GM12878 (cell line): ENCODE data around the gene MCOLN1. TPM values are rescaled to one million over a fixed set of nuclear protein-coding genes. Genes with fewer than 3 reads are reported as not detected.

ENCODE experiments used
- ATAC-seq: fragments of 200-7000 bp; cut with Tn5 transposase; 3 replicates; pipeline ENCODE4 v1.9.1; 2020; ENCODE audit warnings: mild to moderate bottlenecking, moderate library complexity
- BruUV-seq: library from RNA; stranded (reverse); fragments of 400-500 nt; replicated peaks from 2 replicates; lab custom pipeline; 2021; lab: Mats Ljungman, UMichigan
- CTCF ChIA-PET: fragments of 300-600 bp; sonication (Branson Sonifier 250); formaldehyde crosslinking; extraction: SDS; loops from one replicate; lab custom pipeline; 2021; ENCODE audit warnings: inconsistent platforms; lab: Yijun Ruan, JAX
- POLR2A ChIA-PET: fragments of 350-600 bp; formaldehyde crosslinking; extraction: SDS; loops from one replicate; lab custom pipeline; 2021; ENCODE audit warnings: inconsistent platforms; lab: Charles Lee
- RAD21 ChIA-PET: fragments of 300-600 bp; sonication (Branson Sonifier 250); formaldehyde crosslinking; loops from one replicate; lab custom pipeline; 2023; ENCODE audit warnings: antibody characterized with exemption; ENCODE audit not compliant: unreplicated experiment; lab: Charles Lee
- SMC1A ChIA-PET: fragments of 300-600 bp; sonication (Branson Sonifier 250); formaldehyde crosslinking; loops from one replicate; lab custom pipeline; 2023; ENCODE audit not compliant: unreplicated experiment, uncharacterized antibody; lab: Charles Lee
- DNase-seq: peaks from one replicate; pipeline ENCODE4 v3.0.0-alpha.2; 2011; ENCODE audit warnings: low read depth, low spot score
- FAIRE-seq: peaks from 3 replicates; lab custom pipeline; 2011; peaks lifted over from hg19 to GRCh38; lab: Jason Lieb, UNC
- H2AFZ ChIP-seq: 2 replicates; pipeline ENCODE4 v1.6.0; 2011; ENCODE audit warnings: low read depth, low read length, control low read depth; ENCODE audit not compliant: control insufficient read depth
- H3K27ac ChIP-seq: 2 replicates; pipeline ENCODE4 v1.5.1; 2011; ENCODE audit warnings: control low read depth; ENCODE audit not compliant: control insufficient read depth, insufficient read depth
- H3K27me3 ChIP-seq, 2 experiments: replicated peaks in 1 of 2; 2 replicates each; pipeline versions ENCODE4 v1.6.0 to v1.6.1; 2011; ENCODE audit warnings: low read length in 1 of 2; ENCODE audit not compliant: control insufficient read depth in 2 of 2, insufficient read depth in 2 of 2
- H3K36me3 ChIP-seq, 2 experiments: 2 replicates each; pipeline ENCODE4 v1.5.1; 2011; ENCODE audit warnings: low read length in 1 of 2; ENCODE audit not compliant: control insufficient read depth in 2 of 2, insufficient read depth in 2 of 2
- H3K4me1 ChIP-seq: 2 replicates; pipeline ENCODE4 v1.6.1; 2011; ENCODE audit warnings: mild to moderate bottlenecking, low read length, moderate library complexity, mixed read lengths; ENCODE audit not compliant: control insufficient read depth, insufficient read depth
- H3K4me2 ChIP-seq: 2 replicates; pipeline ENCODE4 v1.6.0; 2011; ENCODE audit warnings: control low read depth; ENCODE audit not compliant: control insufficient read depth, insufficient read depth
- H3K4me3 ChIP-seq: fragments of 200-600 bp; sonication (generic); 2 replicates; pipeline ENCODE4 v1.5.1; 2016
- H3K79me2 ChIP-seq: 2 replicates; pipeline ENCODE4 v1.6.0; 2011; ENCODE audit warnings: low read length; ENCODE audit not compliant: control insufficient read depth, insufficient read depth
- H3K9ac ChIP-seq: 2 replicates; pipeline ENCODE4 v1.8.0; 2011; ENCODE audit warnings: low read length, control low read depth, mixed read lengths; ENCODE audit not compliant: control insufficient read depth, insufficient read depth
- H3K9me3 ChIP-seq: replicated peaks from 3 replicates; pipeline ENCODE4 v1.5.1; 2011; ENCODE audit warnings: mild to moderate bottlenecking, low read length; ENCODE audit not compliant: control insufficient read depth, insufficient read depth
- H4K20me1 ChIP-seq: 2 replicates; pipeline ENCODE4 v1.6.0; 2011; ENCODE audit not compliant: control insufficient read depth, insufficient read depth
- PML ChIP-seq: IDR thresholded peaks from 2 replicates; pipeline ENCODE4 v1.6.1; 2012; ENCODE audit warnings: low read length, inconsistent platforms
- POLR2A ChIP-seq: IDR thresholded peaks from 2 replicates; pipeline ENCODE4 v1.6.1; 2011; ENCODE audit warnings: low read depth, mild to moderate bottlenecking, low read length
- RAD51 ChIP-seq: fragments of 450-650 bp; IDR thresholded peaks from 2 replicates; pipeline ENCODE4 v1.6.1; 2016; ENCODE audit warnings: moderate library complexity, mild to moderate bottlenecking, inconsistent platforms
- ZSCAN29 ChIP-seq: fragments of 450-650 bp; IDR thresholded peaks from 2 replicates; pipeline ENCODE4 v1.6.1; 2017; ENCODE audit warnings: mild to moderate bottlenecking, moderate library complexity
- WGBS: methylation state at CpG from one replicate; pipeline ENCODE4 v1.1.6; 2016; ENCODE audit warnings: low lambda C conversion rate; ENCODE audit not compliant: insufficient replicate concordance, insufficient coverage; ENCODE audit errors: missing lambda C conversion rate; 5-methylcytosine and 5-hydroxymethylcytosine counted together
- in situ Hi-C: fragments of 300-500 bp; cut with MboI; formaldehyde crosslinking; loops from 9 replicates; pipeline ENCODE4 v1.14.3; 2018; ENCODE audit warnings: mixed read lengths
- intact Hi-C: fragments of 100-400 bp; cut with micrococcal nuclease; formaldehyde crosslinking; loops from one replicate; pipeline ENCODE4 v1.14.2; 2022; ENCODE audit not compliant: unreplicated experiment
- polyA plus RNA-seq, 11 experiments: library from polyadenylated mRNA; depleted of rRNA in 4 of 11; unstranded in 6 of 11; stranded (reverse) in 5 of 11; fragments of >200 nt; fragmentation: Nextera tagmentation in 4 of 11; fragmentation: Illumina TruSeq in 1 of 11; extraction: Ambion mirVana in 4 of 11; extraction: Trizol in 1 of 11; gene quantifications; 1 replicate in 1 of 11; 2 replicates in 10 of 11; pipeline versions ENCODE4 v1.2.1 to v1.2.3, GENCODE V29; 2011 to 2016; ENCODE audit warnings: inconsistent platforms in 2 of 11, missing spikeins in 2 of 11, low read depth in 1 of 11
- total RNA-seq, 4 experiments: library from RNA; depleted of rRNA in 3 of 4; stranded (reverse); fragments of >200 nt in 3 of 4; fragmentation: Illumina TruSeq in 1 of 4; extraction: Trizol in 1 of 4; gene quantifications; 2 replicates each; pipeline versions ENCODE4 v1.2.1 to v1.2.3, GENCODE V29; 2013 to 2021
- TF ChIP-seq, protein P1 (sequence below): fragments of 450-650 bp; IDR thresholded peaks from 2 replicates; pipeline ENCODE4 v1.6.1; 2017; ENCODE audit warnings: mild to moderate bottlenecking
- TF ChIP-seq, protein P2 (sequence below): fragments of 450-650 bp; IDR thresholded peaks from 2 replicates; pipeline ENCODE4 v1.6.1; 2014; ENCODE audit warnings: mild to moderate bottlenecking

The MCOLN1 gene
- total and polyA plus RNA-seq, 10 of the 15 experiments (the other 5 are each of a cell fraction or from before 2014, with no cell fraction given) = 0.42 to 15.6 (median 4.9) TPM

DNA sequence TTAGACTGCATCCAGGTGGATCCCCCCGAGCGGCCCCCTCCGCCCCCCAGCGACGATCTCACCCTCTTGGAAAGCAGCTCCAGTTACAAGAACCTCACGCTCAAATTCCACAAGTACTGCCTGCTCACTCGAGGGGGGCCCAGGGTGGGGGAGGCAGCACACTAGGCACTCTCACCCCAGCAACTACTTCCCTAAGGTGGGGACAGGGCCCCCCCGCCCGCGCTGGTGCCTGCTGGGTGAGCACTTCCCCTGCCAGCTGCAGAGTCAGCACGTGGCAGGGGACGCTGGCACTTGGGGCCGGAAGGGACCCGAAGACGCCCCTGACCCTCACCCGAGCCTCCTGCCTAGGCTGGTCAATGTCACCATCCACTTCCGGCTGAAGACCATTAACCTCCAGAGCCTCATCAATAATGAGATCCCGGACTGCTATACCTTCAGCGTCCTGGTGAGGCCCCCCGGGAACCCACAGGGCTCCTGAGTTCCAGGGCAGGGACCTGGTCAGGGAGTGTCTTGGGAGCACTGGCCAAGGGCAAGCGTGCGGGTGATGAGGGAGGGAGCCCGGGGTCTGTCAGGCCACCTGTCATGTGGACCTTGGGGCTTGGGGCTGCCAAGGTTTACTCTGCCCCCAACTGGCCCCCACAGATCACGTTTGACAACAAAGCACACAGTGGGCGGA is 5.2 kb downstream of the MCOLN1 start:
- H3K4me1 ChIP-seq = peaks cover 4% of the 10 kb centered on the region; the same call in 1 of the 2 replicates
- no peaks in the 10 kb centered on the region for H3K9me3 ChIP-seq
- RAD21 ChIA-PET = no interaction called here
- in situ Hi-C loops (no loop called here), intact Hi-C loops (no loop called here)
- H3K27ac ChIP-seq = no peak overlapping the region
- H4K20me1 ChIP-seq = no peaks in the 10 kb centered on the region
- H3K36me3 ChIP-seq = no peaks in the 10 kb centered on the region; a peak in 1 of 4 replicates
- CTCF ChIA-PET = no interaction called here
- no peaks in the 10 kb centered on the region for H3K27me3 ChIP-seq
- no TSS peak for BruUV-seq
- H3K4me2 ChIP-seq = no peak overlapping the region
- POLR2A ChIA-PET = no interaction called here
- ATAC-seq = no peak
- no peak overlapping the region for H2AFZ ChIP-seq
- no peaks in the 10 kb centered on the region for H3K79me2 ChIP-seq
- WGBS = 73% methylated on average over 22 of the region's 25 CpGs
- no peak overlapping the region for H3K9ac ChIP-seq
- H3K4me3 ChIP-seq = no peak overlapping the region
- no peak for FAIRE-seq
- SMC1A ChIA-PET = no interaction called here
- TF ChIP-seq, protein P1, sequence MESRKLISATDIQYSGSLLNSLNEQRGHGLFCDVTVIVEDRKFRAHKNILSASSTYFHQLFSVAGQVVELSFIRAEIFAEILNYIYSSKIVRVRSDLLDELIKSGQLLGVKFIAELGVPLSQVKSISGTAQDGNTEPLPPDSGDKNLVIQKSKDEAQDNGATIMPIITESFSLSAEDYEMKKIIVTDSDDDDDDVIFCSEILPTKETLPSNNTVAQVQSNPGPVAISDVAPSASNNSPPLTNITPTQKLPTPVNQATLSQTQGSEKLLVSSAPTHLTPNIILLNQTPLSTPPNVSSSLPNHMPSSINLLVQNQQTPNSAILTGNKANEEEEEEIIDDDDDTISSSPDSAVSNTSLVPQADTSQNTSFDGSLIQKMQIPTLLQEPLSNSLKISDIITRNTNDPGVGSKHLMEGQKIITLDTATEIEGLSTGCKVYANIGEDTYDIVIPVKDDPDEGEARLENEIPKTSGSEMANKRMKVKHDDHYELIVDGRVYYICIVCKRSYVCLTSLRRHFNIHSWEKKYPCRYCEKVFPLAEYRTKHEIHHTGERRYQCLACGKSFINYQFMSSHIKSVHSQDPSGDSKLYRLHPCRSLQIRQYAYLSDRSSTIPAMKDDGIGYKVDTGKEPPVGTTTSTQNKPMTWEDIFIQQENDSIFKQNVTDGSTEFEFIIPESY = no peak
- TF ChIP-seq PML = no peak
- no peak for TF ChIP-seq ZSCAN29
- TF ChIP-seq, protein P2, sequence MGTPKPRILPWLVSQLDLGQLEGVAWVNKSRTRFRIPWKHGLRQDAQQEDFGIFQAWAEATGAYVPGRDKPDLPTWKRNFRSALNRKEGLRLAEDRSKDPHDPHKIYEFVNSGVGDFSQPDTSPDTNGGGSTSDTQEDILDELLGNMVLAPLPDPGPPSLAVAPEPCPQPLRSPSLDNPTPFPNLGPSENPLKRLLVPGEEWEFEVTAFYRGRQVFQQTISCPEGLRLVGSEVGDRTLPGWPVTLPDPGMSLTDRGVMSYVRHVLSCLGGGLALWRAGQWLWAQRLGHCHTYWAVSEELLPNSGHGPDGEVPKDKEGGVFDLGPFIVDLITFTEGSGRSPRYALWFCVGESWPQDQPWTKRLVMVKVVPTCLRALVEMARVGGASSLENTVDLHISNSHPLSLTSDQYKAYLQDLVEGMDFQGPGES = no peak
- peak; percentile 22; the same call in 1 of the 2 replicates for TF ChIP-seq POLR2A
- TF ChIP-seq RAD51 = no peak
- DNase-seq = no peak
